ENCODE data around the gene SLC38A10. TPM values are rescaled to one million over a fixed set of nuclear protein-coding genes. Genes with fewer than 3 reads are reported as not detected.

SLC38A10 gene
- total RNA-seq, 1 donor from 2014 or later = 67.5 TPM

- H3K27ac ChIP-seq = no peak overlapping the region
- intact Hi-C loops (cut with DNase I) = no loop called here
- no peak overlapping the region for H3K4me3 ChIP-seq
- DNase-seq (ENCODE audit: extremely low spot score in 2 of 2) = no peak
- no peak for TF ChIP-seq CTCF (IDR thresholded peaks at IDR 0.05)
- TF ChIP-seq POLR2A (IDR thresholded peaks at IDR 0.05) = no peak
- TF ChIP-seq POLR2AphosphoS5 (IDR thresholded peaks at IDR 0.05; ENCODE audit: insufficient read depth in 1 of 2, low read depth in 1 of 2) = no peak
- H3K27me3 ChIP-seq = no peaks in the 10 kb centered on the region
- H3K9me3 ChIP-seq = no peaks in the 10 kb centered on the region
- H3K4me1 ChIP-seq = no peaks in the 10 kb centered on the region
- H3K36me3 ChIP-seq = peaks cover 0 to 16% of the 10 kb centered on the region in 2 donors
Measured at GRCh38 chr17:81202318-81202717, 92.8 kb downstream of the SLC38A10 start.

- no peak overlapping the region for H3K27ac ChIP-seq
- intact Hi-C loops (cut with DNase I) = no loop called here
- peaks cover 0 to 10% of the 10 kb centered on the region in 2 donors for H3K36me3 ChIP-seq
- DNase-seq (ENCODE audit: extremely low spot score in 2 of 2) = no peak
- no peaks in the 10 kb centered on the region for H3K27me3 ChIP-seq
- H3K4me3 ChIP-seq = no peak overlapping the region
- TF ChIP-seq CTCF (IDR thresholded peaks at IDR 0.05) = peak in 2 of 3 experiments; percentile 21 to 24
- TF ChIP-seq POLR2A (IDR thresholded peaks at IDR 0.05) = no peak
- no peaks in the 10 kb centered on the region for H3K9me3 ChIP-seq
- H3K4me1 ChIP-seq = no peaks in the 10 kb centered on the region
Measured at GRCh38 chr17:81200695-81201580, 94.2 kb downstream of the SLC38A10 start.

GRCh38 chr17:81200201-81200600 is 94.9 kb downstream of the SLC38A10 start:
- TF ChIP-seq CTCF (IDR thresholded peaks at IDR 0.05) (no peak), POLR2A (IDR thresholded peaks at IDR 0.05) (no peak), POLR2AphosphoS5 (IDR thresholded peaks at IDR 0.05; ENCODE audit: insufficient read depth in 1 of 2, low read depth in 1 of 2) (no peak)
- no peak for DNase-seq (ENCODE audit: extremely low spot score in 2 of 2)
- Histone ChIP-seq H3K27ac (no peak overlapping the region), H3K9me3 (no peaks in the 10 kb centered on the region), H3K4me3 (no peak overlapping the region), H3K27me3 (no peaks in the 10 kb centered on the region), H3K4me1 (no peaks in the 10 kb centered on the region), H3K36me3 (peaks cover 0 to 10% of the 10 kb centered on the region in 2 donors)
- intact Hi-C loops (cut with DNase I) = no loop called here

- TF ChIP-seq POLR2A (IDR thresholded peaks at IDR 0.05) = no peak
- TF ChIP-seq CTCF (IDR thresholded peaks at IDR 0.05) = no peak
- TF ChIP-seq POLR2AphosphoS5 (IDR thresholded peaks at IDR 0.05; ENCODE audit: insufficient read depth in 1 of 2, low read depth in 1 of 2) = no peak
- no peak overlapping the region for H3K4me3 ChIP-seq
- H3K27me3 ChIP-seq = no peaks in the 10 kb centered on the region
- no peak for DNase-seq (ENCODE audit: extremely low spot score in 2 of 2)
- intact Hi-C loops (cut with DNase I) = loop anchor here (10.0 kb wide), 1 partner anchor 195 kb away; no protein-coding TSS in a partner anchor
- no peak overlapping the region for H3K27ac ChIP-seq
- peaks cover 0 to 10% of the 10 kb centered on the region in 2 donors for H3K36me3 ChIP-seq
- H3K4me1 ChIP-seq = no peaks in the 10 kb centered on the region
- no peaks in the 10 kb centered on the region for H3K9me3 ChIP-seq
Measured at GRCh38 chr17:81199482-81199830, 95.7 kb downstream of the SLC38A10 start.
